DND-41 (cell line): Measurements from ENCODE around the gene SEMA5B.

Experiments used
- CTCF ChIP-seq: IDR thresholded peaks from 2 replicates; pipeline ENCODE4 v1.5.1; 2012; ENCODE audit warnings: borderline replicate concordance, low read length, moderate library complexity, mild to moderate bottlenecking; ENCODE audit not compliant: poor library complexity, severe bottlenecking; ENCODE audit errors: extremely low read depth
- EZH2 ChIP-seq: IDR thresholded peaks from 3 replicates; pipeline ENCODE4 v1.6.1; 2012; ENCODE audit warnings: borderline replicate concordance, low read depth, mild to moderate bottlenecking, moderate library complexity, low read length, inconsistent platforms; ENCODE audit not compliant: severe bottlenecking

GRCh38 chr3:123032057-123032456, 4.5 kb upstream of the SEMA5B start:
- TF ChIP-seq EZH2 = no peak
- no peak for TF ChIP-seq CTCF
